ENCODE results near the gene PDGFC.

The PDGFC gene

GRCh38 chr4:156732634-156733033 lies 239.0 kb downstream of the PDGFC start:
- DNase-seq: no peak

DNA sequence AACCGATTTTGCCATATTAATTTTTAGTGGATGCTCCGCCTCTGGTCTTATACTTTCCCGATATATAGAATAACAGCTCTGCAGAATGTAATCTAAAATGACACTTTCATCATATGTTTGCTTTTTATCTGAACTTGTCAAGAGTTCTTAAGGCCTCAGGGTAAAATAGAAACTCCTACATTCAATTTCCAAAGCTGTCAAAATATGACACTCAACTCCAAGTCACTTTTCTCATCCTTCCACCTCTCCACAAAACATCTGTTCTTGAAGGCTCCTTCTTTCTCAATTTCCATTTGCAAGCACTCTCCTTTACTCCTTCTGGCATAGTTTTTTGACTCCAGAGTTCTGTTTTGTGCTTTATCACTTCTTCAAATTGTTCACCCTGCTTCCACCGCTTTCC lies 242.2 kb downstream of the PDGFC start:
- no peak for DNase-seq

DNA sequence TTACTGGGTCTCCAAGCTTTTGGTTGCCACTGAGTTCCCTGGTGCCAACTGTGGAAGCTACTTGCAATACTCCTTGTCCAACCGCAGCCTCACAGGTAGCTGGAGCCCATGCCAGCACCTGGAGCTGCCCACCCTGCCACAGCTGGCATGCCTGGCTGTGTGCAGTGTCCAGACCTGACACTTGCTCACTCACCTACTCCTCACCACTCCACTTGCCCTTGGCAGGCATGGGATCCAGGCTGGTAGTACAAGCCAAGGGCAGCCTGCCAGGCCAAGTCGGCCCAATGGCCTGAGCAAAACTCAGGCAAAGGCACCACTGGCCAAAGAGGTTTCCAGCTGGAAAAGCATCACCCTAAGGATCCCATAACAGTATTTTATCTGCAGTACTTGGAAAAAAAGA lies 246.3 kb downstream of the PDGFC start:
- DNase-seq: no peak

DNA sequence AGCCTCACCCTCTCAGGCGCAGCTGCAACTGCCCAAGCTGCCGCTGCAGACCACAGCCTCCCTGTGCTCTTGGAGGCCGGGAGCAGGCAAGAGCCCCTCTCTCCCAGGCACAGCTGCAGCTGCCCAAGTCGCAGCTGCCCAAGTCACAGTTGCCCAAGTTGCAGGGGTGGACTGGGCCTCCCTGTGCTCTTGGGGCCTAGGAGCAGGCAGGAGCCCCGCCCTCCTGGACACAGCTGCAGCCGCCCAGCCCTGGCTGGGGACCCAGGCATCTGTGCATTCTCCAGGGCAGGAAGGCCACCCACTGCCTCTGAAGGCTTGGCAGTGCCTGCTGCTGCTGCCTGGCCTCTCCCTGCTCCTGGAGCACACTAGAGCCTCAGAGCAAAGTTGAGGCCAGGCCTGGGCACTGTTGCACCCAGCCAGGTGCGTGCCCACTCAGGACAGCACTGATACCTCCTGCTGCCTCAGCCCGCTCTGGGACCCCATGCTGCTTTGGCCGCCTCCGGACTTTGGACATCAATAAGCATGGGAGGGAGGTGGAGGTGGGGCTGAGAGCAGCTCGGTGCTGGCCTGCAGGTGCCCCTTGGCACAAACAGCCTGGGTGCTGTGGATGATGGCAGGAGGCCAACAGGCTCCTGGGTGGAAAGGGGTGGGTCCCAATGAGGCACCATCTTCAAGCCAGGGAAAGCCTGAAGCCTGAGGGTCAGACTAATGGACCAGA lies 247.5 kb downstream of the PDGFC start:
- no peak for DNase-seq

GRCh38 chr4:156718226-156718625 lies 253.4 kb downstream of the PDGFC start:
- no peak for DNase-seq

DNA sequence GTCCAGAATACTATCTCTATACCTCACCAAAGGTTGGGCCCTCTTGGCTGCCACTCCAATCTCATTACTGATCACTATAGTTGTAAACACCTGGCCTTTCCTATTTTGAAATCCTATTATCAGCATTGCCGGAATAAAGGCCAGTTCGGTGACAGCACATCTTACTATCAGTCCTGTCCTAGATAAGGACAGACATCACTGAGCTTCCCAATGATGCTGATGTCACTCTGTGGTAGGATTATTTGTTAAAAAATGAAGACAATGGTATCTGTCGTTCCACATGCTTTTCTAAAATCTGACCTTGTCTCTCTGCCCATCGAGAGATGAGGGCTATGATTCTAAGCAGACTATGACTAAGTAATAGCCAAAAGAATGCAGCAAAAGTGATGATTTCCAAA lies 260.4 kb downstream of the PDGFC start:
- no peak for DNase-seq
